Astrocyte of the spinal cord (primary cell): ENCODE measurements around the gene SEMA3G.

Experiments used
- DNase-seq: peaks from one replicate; pipeline ENCODE4 v3.0.0; 2011; ENCODE audit warnings: low read depth, low spot score
- H3K4me3 ChIP-seq: 2 replicates; pipeline ENCODE4 v1.5.1; 2011; ENCODE audit warnings: low read depth, mild to moderate bottlenecking, low read length, moderate library complexity
- in situ Hi-C: cut with HindIII; loops from 2 replicates; pipeline ENCODE4 v1.10.0; 2017; ENCODE audit warnings: low sequenced_read_pairs
- TF ChIP-seq, protein P1 (sequence below): IDR thresholded peaks from 2 replicates; pipeline ENCODE4 v1.5.1; 2012; ENCODE audit warnings: low read depth, mild to moderate bottlenecking, low read length, inconsistent platforms

Gene SEMA3G

DNA sequence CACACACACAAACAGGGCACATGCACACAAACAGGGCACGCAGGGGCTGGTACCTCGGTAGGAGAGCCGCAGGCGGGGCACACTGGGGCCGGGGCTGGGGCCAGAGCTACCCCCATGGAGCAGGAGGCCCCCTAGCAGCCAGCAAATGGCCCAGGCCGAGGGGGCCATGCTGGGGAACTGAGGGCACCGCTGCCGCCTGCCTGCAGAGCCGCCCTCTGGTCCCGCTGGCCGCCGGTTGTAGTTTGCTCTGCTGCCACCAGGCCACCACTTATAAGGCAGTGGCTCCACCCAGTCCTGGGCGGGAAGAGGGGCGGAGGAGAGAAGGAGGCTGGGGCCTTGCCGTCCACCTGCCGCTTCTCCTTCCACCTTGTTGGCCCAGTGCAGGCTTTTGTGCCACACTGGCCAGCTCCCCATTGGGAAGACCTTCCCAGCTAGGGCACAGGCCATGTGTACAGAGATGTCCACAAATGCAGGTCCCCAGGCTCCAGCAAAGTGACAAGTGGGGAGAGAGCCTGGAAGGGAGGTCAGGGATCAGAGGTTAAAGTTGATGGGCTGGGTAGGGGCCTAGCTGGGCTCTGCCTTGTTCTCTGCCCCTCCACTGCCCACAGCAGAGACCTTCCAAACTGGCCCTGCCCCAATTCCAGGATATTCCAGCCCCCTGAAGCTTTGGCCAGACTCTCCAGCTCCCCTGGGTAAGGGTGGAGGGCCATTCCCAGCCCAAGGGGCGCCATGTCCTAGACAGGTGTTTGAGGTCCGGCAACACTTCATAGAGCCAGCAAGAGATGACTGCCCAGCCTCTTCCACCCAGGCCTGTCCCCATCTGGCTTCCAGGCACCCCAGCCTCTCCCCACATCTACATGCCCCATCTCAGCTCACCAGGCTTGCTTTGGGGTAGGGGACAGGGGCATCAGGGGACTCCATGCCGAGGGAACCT, at the start of gene SEMA3G:
TSS of gene SEMA3G (minus strand) at position 244 of the 934 bp plus-strand sequence. CDS start at position 168, 76 bp downstream.
- DNase-seq, result peak; percentile 35
- in situ Hi-C loops, result no loop called here
- TF ChIP-seq, protein P1, sequence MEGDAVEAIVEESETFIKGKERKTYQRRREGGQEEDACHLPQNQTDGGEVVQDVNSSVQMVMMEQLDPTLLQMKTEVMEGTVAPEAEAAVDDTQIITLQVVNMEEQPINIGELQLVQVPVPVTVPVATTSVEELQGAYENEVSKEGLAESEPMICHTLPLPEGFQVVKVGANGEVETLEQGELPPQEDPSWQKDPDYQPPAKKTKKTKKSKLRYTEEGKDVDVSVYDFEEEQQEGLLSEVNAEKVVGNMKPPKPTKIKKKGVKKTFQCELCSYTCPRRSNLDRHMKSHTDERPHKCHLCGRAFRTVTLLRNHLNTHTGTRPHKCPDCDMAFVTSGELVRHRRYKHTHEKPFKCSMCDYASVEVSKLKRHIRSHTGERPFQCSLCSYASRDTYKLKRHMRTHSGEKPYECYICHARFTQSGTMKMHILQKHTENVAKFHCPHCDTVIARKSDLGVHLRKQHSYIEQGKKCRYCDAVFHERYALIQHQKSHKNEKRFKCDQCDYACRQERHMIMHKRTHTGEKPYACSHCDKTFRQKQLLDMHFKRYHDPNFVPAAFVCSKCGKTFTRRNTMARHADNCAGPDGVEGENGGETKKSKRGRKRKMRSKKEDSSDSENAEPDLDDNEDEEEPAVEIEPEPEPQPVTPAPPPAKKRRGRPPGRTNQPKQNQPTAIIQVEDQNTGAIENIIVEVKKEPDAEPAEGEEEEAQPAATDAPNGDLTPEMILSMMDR, result peak; percentile 44
- H3K4me3 ChIP-seq, result no peak within 1 kb of the TSS

DNA sequence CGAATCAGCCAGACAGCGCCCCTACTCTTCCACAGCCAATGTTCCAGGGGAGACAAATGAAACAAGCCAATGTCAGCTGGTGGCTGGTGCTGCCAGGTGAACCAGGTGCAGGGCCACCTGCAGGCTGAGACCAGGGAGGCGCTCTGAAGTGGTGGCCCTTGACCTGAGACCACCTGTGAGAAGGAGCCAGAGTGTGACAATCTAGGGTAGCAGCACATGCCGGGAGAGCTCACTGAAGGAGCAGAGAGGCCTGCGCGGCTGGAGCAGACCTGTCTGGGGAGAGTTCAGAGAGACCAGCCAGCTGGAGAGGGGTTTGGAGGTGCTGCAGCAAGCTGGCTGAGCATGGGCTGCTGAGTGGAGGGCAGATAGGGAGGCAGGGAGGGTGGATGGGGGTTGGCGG, 49.5 kb upstream of the SEMA3G start:
- no peak overlapping the region for H3K4me3 ChIP-seq
- in situ Hi-C loops, result no loop called here
- DNase-seq, result no peak
- TF ChIP-seq, protein P1, result no peak

DNA sequence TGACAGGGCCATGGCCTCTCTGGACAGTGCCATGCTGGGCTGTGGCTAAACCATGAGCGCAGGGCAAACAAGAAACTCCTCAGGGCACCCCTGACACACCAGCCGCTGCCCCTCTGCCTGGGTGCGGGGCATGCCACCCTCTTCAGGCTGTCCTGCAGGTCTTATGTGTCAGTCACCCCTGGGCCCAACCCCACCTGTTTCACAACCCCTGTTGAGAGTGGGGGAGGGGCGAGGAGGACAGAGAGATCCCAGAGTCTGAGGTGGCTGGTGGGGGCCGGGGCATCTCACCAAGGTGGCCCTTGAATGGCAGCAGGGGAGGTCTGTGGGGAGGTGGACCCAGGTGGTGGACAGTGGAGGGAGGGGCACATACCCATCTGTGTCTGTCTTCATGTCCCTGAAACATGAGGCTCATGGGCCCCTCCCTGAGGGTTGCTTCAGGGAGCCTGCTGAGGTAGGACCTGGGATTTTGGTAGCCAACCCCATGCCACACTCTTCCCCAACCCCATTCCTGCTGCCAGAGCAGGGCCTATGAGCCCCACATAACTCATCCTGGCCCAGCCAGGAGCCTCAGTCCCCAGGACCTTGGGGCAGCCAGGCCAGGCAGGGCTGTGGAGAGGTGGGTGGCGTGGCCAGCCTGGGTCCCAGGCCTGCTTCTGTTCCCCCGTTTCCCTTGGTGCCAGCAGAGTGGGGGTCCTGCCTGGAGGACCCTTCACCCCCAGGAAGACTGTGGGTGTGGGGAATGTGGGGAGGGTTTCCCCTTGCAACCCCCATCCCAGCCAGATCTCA, 48.5 kb upstream of the SEMA3G start:
- in situ Hi-C loops, result no loop called here
- no peak overlapping the region for H3K4me3 ChIP-seq
- no peak for DNase-seq
- TF ChIP-seq, protein P1, result no peak

DNA sequence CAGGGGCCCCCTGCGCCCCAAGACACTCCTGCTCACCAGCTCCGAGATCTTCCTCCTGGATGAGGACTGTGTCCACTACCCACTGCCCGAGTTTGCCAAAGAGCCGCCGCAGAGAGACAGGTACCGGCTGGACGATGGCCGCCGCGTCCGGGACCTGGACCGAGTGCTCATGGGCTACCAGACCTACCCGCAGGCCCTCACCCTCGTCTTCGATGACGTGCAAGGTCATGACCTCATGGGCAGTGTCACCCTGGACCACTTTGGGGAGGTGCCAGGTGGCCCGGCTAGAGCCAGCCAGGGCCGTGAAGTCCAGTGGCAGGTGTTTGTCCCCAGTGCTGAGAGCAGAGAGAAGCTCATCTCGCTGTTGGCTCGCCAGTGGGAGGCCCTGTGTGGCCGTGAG, 47.2 kb upstream of the SEMA3G start:
- TF ChIP-seq, protein P1, result no peak
- H3K4me3 ChIP-seq, result no peak overlapping the region
- no peak for DNase-seq
- in situ Hi-C loops, result no loop called here

DNA sequence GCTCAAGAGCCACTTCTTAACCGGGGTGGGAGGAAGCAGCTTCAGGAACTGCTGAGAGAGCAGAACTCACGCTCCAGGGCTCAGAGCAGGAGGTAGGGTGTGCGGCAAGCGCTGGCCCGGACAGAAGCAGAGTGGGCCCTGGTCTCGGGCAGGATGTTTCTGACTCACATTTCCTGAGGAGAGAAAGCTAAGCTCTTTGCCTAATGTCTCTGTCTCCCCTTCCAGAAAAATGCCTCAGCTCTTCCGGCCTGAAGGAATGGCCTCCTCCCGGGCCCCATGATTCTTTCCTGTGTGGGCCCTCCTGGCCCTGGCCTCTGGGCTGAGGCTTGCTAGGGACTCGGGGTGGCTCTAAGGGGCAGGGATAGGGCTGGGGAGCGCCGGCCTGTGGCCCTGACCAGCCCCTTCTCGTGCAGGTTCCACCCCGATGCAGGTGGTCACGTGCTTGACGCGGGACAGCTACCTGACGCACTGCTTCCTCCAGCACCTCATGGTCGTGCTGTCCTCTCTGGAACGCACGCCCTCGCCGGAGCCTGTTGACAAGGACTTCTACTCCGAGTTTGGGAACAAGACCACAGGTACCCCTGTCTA, 46.1 kb upstream of the SEMA3G start:
- TF ChIP-seq, protein P1, result no peak
- peak; percentile 58 for DNase-seq

More for the DNA sequence above, 46.1 kb upstream of the SEMA3G start:
- in situ Hi-C loops, result no loop called here
- H3K4me3 ChIP-seq, result no peak overlapping the region
